Hypothalamus (tissue), 51 donors: Measurements from ENCODE around the gene ZNF460.

ENCODE experiments used
- DNase-seq, 51 donors: peaks; one replicate each; lab custom pipeline; 2025; lab: John Stamatoyannopoulos, UW

ZNF460 gene

DNA sequence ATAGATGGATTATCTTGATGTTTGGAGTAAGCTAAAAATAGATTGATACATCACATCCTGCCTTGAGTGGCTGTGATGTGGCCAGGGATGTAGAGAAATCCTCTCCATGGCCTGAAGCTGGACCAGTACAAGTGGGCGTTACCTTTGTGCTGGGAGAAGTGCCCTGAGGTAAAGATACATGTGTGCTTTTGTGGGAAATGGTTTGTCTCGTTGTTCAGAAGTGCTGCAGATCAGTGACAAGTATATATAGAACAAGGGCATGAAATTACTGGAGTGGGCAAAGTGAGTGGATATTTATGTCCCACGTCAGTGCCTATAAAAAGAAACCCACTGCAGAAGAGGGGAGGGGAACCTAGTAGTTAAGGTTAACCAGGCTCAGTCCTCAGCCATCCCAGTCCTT lies 58.6 kb downstream of the ZNF460 start:
- DNase-seq = no peak

DNA sequence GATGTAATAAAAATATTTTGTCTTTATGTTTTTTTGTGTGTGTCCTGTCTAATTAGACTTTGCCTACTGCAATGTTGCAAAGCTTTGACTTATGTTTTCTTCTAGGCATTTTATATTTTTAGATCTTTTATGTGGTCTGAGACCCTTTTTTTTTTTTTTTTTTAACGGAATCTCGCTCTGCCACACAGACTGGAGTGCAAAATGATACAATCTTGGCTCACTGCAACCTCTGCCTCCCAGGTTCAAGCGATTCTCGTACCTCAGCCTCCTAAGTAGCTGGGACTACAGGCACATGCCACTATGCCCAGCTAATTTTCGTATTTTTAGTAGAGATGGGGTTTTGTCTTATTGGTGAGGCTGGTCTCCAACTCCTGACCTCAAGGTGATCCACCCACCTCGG lies 62.3 kb downstream of the ZNF460 start:
- no peak for DNase-seq
